Stimulated activated CD4-positive, alpha-beta T cell treated with anti-CD3 and anti-CD28 coated beads, Interleukin-4, amount 100 ng/mL, for 1 hour (primary cell): Measurements from ENCODE around the gene MCM10.
"Not testable (repeated sequence)": the region's sequence is repeated elsewhere in the genome, so short reads cannot be mapped to it uniquely, and the experiment has no call there.

Experiments used
- DNase-seq: peaks from one replicate; pipeline ENCODE4 v3.0.0-alpha.2; 2020

Gene MCM10

DNA sequence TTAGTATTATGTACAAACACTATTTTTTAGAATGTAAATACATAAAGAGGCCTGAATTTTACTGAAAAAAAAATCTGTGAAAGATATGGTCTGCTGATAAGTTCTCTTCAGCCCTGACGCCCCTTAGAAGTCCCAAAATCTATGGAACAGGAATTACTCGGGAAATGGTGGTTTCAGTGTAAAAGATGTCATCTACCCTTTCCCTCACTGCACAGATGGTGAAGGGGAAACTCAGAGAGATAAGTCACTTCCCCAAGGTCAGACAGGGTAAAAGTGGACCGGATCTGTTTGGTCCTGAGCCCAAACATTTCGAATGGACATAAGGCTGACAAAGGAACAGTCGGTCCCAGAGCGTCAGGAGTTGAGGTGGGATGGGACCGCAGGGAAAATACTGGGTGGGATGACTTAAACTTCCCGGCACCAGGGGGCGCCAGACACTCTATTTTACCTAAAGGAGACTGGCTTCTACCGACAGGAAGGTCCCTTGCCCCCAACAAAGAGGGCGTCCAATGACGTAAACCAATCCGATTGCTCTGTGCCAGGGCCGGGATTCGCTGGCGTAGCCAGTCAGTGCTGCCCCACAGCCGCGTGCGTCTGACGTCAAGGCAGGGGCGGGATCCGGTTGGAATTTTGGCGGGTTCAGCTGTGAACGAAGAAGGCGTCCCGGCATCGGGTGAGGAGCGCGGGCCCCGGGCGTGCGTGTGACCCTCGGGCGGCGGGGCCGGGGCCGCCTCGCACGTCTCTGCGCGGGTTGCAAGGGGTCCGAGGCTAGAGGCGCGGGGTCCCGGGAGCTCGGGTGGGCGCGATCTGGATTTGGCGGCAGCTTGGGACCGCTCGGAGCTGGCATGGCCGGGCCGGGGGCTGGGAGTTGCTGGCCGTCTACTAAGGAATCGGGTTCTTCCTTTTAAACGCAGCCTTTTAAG lies at the start of gene MCM10:
TSS of gene MCM10 (plus strand) at position 625 of the 923 bp plus-strand sequence. CDS start 2,645 bp downstream, outside the sequence.
- DNase-seq: peak; percentile 96

GRCh38 chr10:13113544-13113943 lies 47.8 kb upstream of the MCM10 start:
- DNase-seq: no peak

GRCh38 chr10:13115832-13116803 lies 45.2 kb upstream of the MCM10 start:
- no peak for DNase-seq

DNA sequence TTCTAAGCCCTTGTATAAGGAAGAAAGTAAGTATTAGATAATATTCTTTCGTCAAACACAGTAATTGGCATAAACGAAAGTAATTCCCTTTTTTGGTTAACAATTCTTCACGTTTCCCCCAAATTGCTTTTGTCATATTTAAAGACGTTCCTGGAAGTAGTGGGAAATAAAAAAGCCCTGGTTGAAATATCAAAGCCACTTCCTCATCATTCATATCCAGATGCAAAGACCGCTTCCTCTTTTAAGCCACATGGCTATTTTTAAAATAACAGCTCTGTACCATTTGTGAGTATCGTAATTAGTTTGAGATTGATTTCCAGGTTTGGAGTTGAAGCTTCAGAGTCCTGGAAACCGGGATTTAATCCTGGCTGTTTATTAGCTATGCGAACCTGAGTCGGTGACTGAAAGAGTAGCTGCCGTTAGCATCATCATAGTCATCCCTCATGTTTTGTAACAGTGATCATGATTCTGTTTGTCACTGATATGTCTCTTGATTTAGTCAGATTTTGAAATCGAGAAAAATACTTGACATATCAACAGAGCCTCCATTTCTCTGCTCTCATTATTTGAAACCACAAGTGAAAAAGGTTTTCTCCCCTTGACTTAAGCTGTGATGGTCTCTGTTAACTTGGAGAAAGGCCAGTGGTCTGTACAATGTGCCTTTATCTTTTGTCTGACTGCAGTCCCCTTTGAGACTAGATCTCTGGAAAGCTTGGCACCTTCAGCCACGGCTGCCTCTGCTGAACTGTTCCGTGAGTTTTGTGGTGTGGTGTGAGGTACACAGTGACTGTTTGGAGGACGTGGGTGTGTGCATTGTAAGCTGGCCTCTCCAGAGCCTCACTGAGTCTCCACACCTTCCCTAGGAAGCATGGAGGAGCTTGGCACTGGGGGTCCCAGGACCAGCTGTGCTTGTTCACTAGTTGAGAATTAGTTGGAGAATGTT lies 43.2 kb upstream of the MCM10 start:
- DNase-seq: no peak

- no peak for DNase-seq
Observed at GRCh38 chr10:13118784-13119410, 42.5 kb upstream of the MCM10 start.

- DNase-seq: no peak
Observed at GRCh38 chr10:13120786-13121499, 40.4 kb upstream of the MCM10 start.

- no peak for DNase-seq
Observed at GRCh38 chr10:13121500-13121854, 39.9 kb upstream of the MCM10 start.

DNA sequence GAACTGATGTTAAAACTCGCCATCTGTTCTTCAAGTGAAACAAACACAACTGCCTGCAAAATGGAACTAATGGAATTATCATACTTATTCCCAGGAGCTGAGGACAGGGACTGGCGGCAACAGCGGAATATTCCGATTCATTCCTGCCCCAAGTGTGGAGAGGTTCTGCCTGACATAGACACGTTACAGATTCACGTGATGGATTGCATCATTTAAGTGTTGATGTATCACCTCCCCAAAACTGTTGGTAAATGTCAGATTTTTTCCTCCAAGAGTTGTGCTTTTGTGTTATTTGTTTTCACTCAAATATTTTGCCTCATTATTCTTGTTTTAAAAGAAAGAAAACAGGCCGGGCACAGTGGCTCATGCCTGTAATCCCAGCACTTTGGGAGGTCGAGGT lies 24.7 kb upstream of the MCM10 start:
- no peak for DNase-seq

- no peak for DNase-seq
Observed at GRCh38 chr10:13139150-13139549, 22.2 kb upstream of the MCM10 start.

GRCh38 chr10:13139676-13140075 lies 21.7 kb upstream of the MCM10 start:
- DNase-seq: no peak

DNA sequence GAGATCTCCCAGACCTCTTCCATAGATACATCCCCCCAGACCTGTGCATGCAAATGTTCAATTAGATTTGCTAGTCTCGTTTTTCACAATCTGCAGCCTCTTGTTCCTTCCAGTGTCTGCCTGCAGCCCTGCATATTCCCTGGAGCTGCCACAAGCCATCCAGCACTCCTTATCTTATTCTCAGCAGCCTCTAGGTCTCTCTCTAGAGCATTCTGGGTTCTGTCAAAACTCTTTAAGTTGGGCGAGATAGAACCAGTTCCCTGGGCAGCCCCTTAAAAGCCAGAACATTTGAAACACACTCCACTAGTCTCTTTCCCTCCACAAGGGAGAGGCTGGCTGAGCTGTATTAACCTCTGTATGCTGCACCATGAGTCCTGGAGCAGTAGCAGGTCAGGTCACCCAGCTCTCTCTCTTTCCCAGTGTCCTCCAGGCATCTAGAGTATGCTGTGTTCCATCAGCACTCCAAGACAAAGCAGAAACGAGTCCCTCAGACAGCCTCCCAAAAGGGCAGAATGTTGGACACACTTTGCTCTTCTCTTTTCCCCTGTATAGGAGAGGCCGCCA lies 20.6 kb upstream of the MCM10 start:
- DNase-seq: no peak

DNA sequence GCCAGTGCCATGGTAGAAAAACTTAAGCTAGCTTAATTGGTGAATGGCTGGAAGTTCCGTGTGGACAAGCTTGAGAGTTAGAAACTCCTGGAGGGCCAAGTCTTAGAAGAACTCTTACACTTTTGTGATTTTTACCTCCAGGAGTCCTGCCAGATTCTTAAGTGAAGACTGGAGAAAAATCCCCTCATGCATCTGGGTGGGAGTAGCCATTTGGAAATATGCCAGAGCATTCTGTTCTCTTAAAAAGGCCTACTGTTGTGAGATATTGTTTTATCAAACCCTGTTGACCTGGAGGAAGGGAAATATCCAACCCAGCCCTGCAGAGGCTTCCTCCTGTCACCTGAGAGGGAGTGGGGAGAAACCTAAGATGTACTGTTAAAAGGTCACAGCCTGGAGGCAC lies 17.6 kb upstream of the MCM10 start:
- DNase-seq: no peak

DNA sequence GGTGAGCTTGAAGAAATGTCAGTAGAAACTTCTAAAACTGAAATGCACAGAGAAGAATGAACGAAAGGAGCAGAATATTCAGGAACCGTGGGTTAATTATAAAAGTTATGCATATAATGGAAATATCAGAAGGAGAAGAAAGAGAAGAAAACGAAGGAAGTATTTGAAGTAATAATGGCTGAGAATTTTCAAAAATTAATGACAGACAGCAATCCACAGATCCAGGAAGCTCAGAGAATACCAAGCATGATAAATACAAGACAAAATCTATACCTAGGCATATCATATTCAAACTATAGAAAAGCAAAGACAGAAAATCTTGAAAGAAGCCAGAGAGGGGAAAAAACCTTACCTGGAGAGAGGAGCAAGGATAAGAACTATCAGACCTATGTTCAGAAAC lies 16.5 kb upstream of the MCM10 start:
- DNase-seq: no peak

GRCh38 chr10:13146379-13146778 lies 15.0 kb upstream of the MCM10 start:
- no peak for DNase-seq

GRCh38 chr10:13147161-13147560 lies 14.2 kb upstream of the MCM10 start:
- DNase-seq: no peak

DNA sequence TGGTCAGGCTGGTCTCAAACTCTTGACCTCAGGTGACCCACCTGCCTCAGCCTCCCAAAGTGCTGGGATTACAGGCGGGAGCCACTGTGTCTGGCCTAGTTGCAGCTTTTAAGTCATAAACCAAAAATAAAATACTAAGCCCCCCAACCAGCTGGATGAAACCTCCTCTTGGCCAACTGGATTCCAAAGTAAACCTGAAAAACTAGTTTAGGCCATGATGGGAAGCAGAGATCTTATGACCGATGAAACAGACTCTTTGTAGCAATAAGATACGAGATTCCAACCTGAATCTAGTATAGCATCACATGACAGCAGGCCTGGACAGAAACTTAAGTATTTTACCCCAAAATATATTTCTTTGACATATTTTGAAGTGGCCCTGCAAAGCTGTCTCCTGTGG lies 9.1 kb upstream of the MCM10 start:
- DNase-seq: no peak

- not testable (repeated sequence) for DNase-seq
Observed at GRCh38 chr10:13155860-13156259, 5.5 kb upstream of the MCM10 start.

GRCh38 chr10:13158401-13158800 lies 3.0 kb upstream of the MCM10 start:
- peak; percentile 24 for DNase-seq

- DNase-seq: no peak
Observed at GRCh38 chr10:13161857-13162271, 506 bp downstream of the MCM10 start.

- no peak for DNase-seq
Observed at GRCh38 chr10:13163859-13164258, 2.5 kb downstream of the MCM10 start.

GRCh38 chr10:13165177-13165576 lies 3.8 kb downstream of the MCM10 start:
- DNase-seq: no peak
